SHP77 (cell line): ENCODE data around the gene UBASH3A.
"Not testable (repeated sequence)": the region's sequence is repeated elsewhere in the genome, so short reads cannot be mapped to it uniquely, and the experiment has no call there.

Experiments
- DNase-seq, 2 experiments: peaks; one replicate each; lab custom pipeline; 2025; lab: John Stamatoyannopoulos, UW

The UBASH3A gene

DNA sequence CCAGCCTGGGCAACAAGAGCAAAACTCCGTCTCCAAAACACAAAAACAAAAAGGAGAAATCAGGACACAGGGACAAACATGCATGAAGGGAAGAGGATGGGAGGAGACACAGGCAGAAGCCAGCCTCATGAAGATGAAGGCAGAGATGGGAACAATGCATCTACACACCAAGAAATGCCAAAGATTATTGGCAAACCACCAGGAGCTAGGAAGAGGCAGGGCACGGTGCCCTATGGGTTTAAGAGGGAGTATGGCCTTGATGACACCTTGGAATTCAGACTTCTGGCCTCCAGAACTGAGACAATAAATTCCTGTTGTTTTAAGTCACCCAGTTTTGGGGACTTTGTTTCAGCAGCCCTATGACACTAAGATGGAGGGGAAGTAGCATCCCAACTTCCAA, 13.0 kb upstream of the UBASH3A start:
- DNase-seq = no peak

DNA sequence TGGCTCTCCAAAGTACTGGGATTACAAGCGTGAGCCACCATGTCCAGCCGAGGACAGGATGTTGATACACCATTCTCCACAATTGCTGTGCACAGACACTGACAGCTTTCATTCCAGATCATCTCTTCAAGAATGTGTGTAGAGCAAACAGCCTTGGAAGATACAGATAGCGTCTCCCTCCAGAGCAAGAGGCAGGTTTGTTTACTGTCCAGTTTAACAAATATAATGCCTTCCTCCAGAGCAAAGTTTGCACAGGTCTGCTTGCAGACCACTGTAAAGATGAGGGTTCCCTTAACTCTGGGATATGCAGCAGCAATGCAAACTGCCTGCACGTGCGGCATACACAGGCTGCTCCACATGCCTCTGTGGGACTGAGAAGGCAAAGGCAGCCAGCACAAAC, 12.4 kb upstream of the UBASH3A start:
- no peak for DNase-seq

DNA sequence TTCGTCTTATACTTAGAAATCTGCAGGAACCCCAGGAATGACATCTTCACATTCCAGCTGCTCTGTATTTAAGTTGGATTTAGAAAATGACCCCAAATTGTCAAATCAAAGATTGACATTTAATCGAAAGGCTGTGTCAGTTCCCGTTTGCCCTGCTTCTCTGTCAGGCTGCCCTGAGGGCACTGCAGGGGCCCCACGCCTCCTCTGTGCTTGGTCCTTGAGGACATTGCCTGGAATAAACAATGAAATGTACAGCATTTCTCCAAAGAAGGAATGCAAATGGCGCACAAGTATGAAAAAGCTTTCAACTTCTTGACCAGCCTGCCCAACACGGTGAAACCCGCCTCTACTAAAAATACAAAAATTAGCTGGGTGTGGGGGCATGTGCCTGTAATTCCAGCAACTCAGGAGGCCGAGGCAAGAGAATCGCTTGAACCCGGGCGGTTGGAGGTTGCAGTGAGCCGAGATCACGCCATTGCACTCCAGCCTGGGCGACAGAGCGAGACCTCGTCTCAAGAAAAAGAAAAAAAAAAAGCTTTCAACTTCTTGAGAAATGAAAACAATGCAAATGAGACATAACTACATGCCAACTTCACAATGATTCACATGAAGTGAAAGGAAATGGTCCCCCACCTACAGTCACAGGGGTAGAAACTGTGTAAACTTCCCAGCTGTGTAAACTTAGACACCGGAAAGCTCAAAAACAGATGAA, 10.8 kb upstream of the UBASH3A start:
- DNase-seq = no peak

DNA sequence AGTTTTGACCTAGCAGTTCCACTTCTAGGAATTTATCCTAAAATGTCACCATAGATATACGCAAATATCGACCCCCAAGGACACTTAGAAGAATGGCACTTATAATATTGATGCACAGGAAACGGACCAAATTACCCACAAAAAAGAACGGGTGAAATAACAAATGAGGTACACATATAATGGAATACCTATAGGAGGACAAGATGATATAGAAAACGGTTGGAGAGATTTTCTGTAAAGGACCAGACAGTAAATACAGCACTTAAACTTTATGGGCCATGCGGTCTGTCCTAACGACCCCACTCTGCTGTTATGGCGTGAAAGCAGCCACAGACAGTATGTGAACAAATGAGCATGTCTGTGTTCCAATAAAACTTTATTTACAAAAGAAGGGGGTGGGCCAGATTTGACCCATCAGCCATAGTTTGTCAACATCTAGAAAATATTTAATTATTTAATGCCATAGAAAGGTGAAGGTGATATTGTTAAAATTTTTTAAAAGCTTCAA, 10.2 kb upstream of the UBASH3A start:
- DNase-seq = no peak

DNA sequence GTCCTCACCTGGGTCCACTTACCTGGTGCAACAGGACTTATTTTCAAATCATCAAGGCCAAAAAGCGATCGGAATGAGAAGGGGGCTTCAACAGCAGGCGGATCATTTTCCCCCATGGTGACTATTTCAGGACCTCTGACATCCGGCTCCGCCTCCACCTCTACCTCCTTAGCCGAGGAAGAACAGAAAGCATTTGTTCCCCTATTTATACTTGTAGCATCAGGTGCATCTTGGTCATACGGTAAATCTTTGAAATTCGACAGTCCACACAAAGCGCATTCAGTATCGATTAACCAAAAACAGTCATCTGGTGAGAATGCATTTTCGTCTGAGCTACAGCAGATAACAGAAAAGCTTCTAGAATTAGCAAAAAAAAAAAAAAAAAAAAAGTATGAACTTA, 8.4 kb upstream of the UBASH3A start:
- DNase-seq = no peak

DNA sequence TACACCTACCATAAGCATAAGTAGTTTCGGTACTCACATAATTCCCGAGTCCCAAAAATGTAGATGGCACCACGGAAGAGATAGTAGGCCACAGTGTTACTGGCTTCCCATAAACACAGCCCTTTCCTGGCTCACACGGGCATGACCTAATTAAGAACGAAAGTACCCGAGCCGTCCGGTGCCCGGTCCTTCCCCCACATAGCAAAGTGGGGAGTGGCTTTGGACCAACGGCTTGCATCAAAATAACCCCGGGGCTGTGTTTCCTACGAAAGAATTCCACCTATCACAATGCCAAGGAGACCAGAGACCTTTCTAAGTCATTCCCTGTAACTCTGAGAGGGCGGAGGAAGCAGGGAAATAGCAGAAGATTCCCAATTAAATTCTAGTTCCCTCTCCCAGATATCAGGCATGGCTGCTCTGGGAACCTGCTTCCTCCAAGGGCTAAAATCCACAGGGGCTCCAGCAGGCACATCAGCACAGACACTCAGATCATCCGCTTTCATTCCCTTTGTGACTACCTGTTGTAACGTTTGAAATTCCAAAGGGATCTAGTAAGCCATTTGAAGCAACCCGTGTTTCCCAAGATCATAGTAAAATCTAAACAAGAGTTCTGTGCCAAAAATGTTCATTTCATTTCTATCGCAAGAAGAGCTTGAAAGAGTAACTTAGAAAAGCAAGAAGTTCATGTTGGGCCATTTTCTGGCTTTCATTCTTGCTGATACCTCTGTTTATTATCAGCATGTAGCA, 7.6 kb upstream of the UBASH3A start, which contains the start of gene TMPRSS3:
Gene TMPRSS3, minus strand, starts transcription at position 148 of the 747 bp plus-strand sequence. CDS start 635 bp downstream, outside the sequence.
- DNase-seq = no peak

DNA sequence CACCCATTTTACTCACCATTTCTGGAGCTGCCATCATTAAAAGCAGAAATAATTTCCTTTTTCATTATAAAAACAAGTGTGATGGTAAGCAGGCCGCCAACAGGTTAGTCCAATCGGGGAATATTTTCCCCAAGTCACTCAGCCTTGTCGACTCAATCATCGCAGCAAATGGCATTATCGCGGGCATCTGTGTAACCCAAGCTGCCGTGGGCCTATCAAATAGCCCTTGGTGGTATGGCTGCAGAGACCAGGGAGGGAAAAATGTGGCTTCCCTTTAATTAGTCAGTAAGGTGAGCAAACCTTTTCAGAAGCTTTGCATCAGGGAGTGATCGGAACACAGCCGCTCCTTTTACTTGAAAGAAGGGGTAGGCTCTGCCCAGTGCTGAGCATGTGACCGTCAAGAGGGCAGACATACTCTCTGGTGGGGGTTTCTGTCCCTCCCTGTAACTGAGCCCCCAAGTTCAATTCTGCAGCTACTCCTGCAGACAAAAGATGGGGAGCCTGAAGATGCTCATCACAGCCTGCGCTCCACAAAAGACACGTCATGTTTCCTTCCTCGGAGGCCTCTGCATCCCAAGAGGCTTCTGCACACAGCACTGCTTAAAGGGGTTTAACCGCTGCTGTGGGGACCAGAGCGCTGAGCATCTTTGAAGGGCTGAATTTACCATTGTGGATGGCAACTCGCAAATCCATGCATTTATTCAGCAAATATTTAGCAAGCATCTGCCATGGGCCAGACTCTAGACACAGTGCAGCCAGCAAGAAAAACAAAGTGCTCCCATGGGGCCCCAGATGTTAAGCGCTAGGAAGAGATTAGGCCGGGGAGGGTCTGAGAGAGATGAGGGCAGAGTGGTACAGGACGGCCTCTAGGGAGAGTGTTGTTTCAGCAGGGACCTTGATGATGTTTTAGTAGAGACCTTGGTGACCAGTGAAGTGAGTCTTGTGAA, 6.6 kb upstream of the UBASH3A start:
- DNase-seq = no peak

DNA sequence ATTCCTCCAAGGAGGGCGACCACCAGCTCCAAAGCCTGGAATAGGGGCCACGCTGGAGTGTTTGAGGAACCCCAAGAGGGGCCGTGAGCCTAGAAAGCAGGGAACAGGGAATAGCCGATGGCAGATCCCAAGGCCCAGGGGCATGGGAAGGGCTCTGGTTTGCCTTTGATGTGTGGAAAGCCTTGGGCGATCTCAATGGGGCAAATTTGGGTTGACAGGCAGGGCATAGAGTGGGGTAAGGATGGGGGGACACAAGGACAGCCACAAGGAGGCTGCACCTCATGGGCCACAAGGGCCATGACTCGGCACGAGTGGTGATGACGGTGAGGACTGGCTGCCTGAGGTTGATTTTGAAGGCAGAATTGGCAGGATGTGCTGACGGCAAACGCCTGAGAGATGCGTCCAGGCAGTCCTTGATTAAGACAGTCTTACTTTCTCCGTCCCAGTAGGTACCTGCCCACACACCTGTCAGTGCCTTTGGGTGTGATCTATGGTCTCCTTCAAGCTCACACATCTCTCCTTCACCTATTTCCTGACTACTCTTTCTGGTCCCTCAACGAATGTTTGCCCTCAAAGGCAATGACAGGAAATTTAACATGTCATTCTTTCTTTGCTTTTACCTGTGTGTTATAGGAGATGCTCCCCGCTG, 5.8 kb upstream of the UBASH3A start:
- DNase-seq = no peak

DNA sequence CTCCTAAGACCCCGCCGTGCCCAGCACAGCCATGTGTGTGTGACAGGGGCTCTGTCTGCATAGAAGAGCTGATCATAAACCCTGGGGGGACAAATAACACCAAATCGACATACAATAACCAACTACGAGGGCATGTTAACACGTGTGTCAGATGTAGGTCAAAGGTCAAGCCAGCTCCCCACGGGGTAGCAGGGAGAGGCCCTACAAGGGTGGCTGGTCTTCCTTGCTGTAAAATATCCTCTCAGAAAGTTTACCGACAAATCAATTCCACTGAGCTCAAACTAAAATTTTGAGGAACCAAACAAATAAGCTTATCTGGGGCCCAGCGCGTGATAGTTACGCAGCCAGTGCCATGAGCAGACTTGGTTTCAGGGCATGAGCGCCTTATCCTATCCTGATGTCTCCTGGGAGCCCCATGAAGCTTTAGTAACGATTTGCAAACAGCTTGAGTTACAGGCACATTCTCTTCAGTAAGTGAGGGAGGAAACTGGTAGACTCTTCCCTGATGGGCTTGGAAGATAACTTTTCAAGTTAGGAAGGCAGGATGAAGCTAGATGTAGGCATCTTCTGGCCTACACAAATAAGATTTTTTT, 5.2 kb upstream of the UBASH3A start:
- DNase-seq = no peak

DNA sequence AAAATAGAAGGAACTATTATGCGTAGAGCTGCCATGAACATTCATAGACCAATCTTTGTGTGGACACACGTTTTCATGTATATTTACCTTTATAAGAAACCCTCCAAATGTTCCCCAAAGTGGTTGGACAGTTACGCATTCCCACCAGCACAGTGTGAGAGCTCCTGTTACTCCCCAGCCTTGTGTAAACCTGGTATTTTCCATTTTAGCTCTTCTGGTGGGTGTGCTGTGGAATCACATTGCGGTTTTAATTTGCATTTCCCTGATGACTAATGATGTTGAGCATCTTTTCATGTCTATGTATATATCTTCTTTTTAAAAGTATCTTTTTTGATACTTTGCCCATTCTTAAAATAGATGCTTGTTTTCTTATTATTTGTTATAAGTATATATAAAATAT, 3.2 kb upstream of the UBASH3A start:
- DNase-seq = no peak

DNA sequence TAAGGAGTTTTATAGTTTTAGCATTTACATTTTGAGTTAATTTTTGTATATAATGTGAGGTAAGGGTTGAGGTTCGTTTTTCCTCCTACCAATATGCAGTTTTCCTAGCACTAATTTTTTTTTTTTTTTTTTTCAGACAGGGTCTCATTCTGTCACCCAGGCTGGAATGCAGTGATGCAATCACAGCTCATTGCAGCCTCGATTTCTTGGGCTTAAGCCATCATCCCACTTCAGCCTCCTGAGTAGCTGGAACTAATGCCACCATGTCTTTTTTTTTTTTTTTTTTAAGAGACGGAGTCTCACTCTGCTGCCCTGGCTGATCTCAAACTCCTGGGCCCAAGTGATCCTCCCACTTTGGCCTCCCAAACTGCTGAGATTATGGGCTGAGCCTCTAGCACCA, 2.5 kb upstream of the UBASH3A start:
- no peak for DNase-seq

DNA sequence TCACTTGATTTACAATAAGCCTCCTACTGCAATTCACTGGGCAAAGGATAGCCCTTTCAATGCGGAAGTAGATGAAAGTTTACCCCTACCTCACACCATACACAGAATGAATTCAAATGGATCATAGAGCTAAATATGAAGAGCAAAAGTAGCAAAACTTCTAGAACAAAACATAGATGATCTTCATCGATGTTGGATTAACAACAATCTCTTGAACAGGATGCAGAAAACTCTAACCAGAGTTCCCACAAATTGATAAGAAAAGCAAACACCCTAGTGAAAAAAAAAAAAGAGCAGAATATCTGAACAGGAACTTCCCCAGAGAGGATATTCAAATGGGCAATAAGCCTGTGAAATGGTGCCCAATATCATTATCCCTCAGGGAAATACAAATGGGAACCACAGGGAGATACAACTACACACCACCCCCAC, 1.9 kb upstream of the UBASH3A start:
- no peak for DNase-seq

DNA sequence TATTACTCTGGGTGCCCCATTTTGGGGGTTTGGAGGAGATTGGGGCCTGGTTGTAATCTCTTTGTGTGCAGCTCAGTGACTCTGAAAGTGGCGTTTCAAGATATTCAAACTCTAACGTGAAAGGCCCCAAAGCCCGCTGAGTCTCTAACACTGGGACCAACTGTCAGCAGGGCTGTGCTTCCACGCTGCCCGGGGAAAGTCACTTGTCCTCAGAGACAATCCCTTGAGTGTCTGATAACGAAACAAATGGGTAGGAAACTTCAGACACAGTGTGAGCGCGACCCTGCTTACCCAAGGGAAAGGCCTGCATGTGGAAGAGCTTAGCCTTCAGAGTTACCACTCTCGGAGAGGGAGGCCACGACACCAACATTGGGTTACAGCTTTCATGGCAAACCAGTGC, 837 bp downstream of the UBASH3A start:
- DNase-seq = no peak

DNA sequence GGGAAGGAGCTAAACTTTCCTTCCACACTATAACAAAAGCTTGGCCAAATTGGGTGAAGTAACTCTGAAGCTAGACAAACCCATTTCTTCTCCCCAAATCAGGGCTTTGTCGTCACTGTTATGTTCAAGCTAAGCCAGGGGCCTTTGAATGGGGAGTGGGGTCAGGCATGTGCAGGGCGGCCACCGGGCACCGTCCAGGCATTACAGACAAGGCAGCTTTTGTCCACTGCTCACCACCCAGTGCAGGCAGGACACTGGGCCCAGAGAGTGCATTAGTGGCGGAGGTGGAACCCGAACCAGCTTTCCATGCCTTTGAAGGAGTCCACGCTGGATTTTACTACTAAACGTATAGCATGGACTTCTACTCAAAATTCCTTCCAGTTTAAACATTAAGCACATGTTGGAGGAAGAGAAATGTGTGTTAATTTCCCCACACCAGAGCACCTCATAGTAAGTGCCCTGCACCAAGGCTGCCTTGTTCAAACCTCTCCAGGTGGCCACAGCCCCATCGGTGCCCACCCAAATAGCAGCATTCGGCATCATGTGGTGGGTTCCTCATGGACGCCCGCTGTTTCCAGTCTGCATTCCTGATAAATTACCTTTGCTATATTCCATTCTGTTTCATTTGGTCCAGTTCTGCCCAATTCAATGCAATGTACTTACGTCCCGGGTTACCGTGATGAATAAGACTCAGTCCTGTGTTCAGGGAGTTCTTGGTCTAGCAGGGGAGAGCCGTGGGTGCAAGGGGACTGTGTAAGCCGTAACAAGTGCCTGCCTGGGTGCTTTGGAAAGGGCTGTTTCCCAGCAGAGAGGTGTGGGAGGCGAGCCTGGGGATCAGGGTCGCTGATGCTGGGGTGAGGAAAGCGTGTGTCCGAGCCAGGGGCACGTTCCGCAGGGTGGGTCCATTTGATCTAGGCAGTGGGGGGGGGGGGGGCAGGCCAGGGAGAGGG, 1.6 kb downstream of the UBASH3A start:
- DNase-seq = no peak

DNA sequence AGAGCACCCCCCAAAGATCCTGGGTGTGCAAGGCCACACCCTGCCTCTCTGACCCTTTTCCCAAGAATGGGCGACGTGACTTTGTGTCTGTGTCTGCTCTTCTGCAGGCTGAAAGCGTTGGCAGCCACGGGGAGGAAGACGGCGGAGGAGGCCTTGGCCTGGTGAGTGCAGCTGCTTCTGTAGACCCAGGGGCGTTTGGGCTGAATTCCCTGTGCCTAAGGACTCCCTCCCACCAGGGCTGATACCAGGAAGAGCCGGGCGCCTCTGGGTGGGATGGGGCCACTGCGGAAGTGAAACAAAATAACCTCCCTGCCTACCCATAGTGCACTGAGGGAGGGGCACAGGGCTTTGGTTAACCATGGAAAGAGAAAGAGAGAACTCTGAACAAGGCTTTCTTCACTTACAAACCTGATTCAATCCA, 2.5 kb downstream of the UBASH3A start:
- no peak for DNase-seq

DNA sequence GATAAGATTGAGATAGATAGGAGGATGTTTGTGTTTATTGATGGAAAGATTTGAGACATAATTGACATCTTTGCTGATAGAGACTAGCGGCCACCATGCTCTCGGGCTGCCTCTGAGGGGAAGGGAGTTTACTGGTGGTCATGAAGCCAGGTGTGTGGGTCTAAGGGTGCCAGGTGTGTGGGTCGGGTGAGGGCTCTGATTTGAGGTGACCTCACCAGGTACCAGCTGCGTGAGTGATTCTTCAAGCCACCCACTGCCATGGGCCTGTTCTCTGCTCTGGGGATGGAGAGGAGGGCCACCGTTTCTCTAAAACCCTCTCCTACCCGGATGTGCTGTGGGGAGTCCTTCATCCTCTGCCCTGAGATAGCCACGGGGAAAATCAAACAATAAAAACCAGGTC, 3.2 kb downstream of the UBASH3A start:
- DNase-seq = no peak

DNA sequence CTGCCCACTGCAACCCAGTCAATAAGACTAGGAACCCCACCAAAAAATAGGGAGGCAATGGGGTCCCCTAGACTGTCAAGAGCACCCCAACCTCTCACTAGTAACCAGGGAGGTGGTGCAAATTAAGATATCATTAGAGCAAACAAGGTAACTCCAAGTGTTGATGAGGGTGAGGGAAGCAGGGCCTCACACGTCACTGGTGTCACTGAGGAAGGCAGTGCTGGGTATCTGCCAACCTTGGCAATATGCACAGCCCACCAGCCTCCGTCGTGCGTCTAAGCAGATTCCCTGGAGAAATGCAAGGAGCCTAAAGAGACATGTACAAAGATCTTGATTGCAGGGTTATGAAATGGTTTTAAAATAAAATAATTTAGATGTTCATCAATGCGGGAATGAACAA, 3.8 kb downstream of the UBASH3A start:
- no peak for DNase-seq

DNA sequence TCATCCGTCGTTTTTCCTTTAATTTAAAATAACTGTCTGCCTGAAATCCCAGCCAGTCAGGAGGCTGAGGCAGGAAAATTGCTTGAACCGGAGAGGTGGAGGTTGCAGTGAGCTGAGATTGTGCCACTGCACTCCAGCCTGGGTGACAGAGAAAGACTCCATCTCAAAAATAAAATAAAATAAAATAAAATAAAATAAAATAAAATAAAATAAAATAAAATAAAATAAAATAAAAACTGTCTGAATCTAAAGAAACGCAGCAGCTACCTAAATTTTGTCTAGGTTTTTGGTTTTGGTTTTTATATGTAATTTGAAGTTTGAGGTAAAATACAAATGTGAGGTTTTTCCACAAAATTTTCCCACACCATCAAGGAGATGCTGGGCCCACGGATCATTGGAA, 5.0 kb downstream of the UBASH3A start:
- DNase-seq = not testable (repeated sequence)

DNA sequence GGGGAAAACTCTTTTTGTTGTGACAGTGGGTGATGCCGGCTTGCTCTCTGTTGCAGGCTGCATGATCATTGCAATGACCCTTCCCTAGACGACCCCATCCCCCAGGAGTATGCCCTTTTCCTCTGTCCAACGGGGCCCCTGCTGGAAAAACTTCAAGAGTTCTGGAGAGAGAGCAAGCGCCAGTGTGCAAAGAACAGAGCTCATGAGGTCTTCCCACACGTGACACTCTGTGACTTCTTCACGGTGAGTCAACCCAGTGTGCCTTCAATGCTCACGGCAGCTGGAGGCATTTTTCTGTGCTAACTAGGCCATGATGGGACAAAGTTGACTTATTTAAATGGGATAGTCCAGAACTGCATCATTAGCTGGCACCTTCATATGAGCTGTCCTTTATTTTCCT, 5.7 kb downstream of the UBASH3A start:
- no peak for DNase-seq
